GM12801 (cell line): ENCODE measurements around the gene STYK1.

Experiments used
- CTCF ChIP-seq: IDR thresholded peaks from one replicate; pipeline ENCODE4 v1.5.1; 2011; ENCODE audit warnings: control low read depth; ENCODE audit not compliant: insufficient read length; ENCODE audit errors: extremely low read depth

Gene STYK1

GRCh38 chr12:10654003-10654402 is 19.8 kb downstream of the STYK1 start:
- TF ChIP-seq CTCF: no peak

GRCh38 chr12:10652192-10652591 is 21.7 kb downstream of the STYK1 start:
- no peak for TF ChIP-seq CTCF

GRCh38 chr12:10645910-10646309 is 27.9 kb downstream of the STYK1 start:
- TF ChIP-seq CTCF: no peak

GRCh38 chr12:10641735-10642500 is 31.9 kb downstream of the STYK1 start:
- no peak for TF ChIP-seq CTCF

GRCh38 chr12:10638728-10639127 is 35.1 kb downstream of the STYK1 start:
- TF ChIP-seq CTCF: no peak

GRCh38 chr12:10636611-10637010 is 37.2 kb downstream of the STYK1 start:
- no peak for TF ChIP-seq CTCF

GRCh38 chr12:10636124-10636523 is 37.7 kb downstream of the STYK1 start:
- TF ChIP-seq CTCF: no peak
